GM19463 (cell line): ENCODE results near the gene ESYT2.

Experiments
- ATAC-seq: cut with Tn5 transposase; IDR thresholded peaks from one replicate; pipeline ENCODE4 v1.9.1; 2021; ENCODE audit warnings: mild to moderate bottlenecking, moderate library complexity; ENCODE audit not compliant: unreplicated experiment

The ESYT2 gene

GRCh38 chr7:158745057-158745715 is 84.1 kb downstream of the ESYT2 start:
- ATAC-seq, result no peak

GRCh38 chr7:158744070-158744469 is 85.2 kb downstream of the ESYT2 start:
- no peak for ATAC-seq

- no peak for ATAC-seq
These were observed 86.1 kb downstream of the ESYT2 start for GRCh38 chr7:158743219-158743618.

GRCh38 chr7:158742065-158742821 is 87.1 kb downstream of the ESYT2 start:
- no peak for ATAC-seq

GRCh38 chr7:158741294-158741666 is 88.0 kb downstream of the ESYT2 start:
- no peak for ATAC-seq

GRCh38 chr7:158740657-158741293 is 88.5 kb downstream of the ESYT2 start:
- ATAC-seq, result no peak

GRCh38 chr7:158740013-158740656 is 89.2 kb downstream of the ESYT2 start:
- no peak for ATAC-seq

GRCh38 chr7:158738841-158739240 is 90.5 kb downstream of the ESYT2 start:
- ATAC-seq, result no peak

- ATAC-seq, result no peak
These were observed 92.1 kb downstream of the ESYT2 start for GRCh38 chr7:158737064-158737695.

GRCh38 chr7:158735935-158736334 is 93.4 kb downstream of the ESYT2 start:
- ATAC-seq, result no peak

- ATAC-seq, result no peak
These were observed 94.4 kb downstream of the ESYT2 start for GRCh38 chr7:158734861-158735260.

GRCh38 chr7:158733775-158734494 is 95.4 kb downstream of the ESYT2 start:
- ATAC-seq, result no peak

GRCh38 chr7:158733220-158733519 is 96.1 kb downstream of the ESYT2 start:
- ATAC-seq, result no peak

- no peak for ATAC-seq
These were observed 96.7 kb downstream of the ESYT2 start for GRCh38 chr7:158732494-158733219.

GRCh38 chr7:158731761-158732160 is 97.5 kb downstream of the ESYT2 start:
- ATAC-seq, result no peak

GRCh38 chr7:158730383-158731346 is 98.6 kb downstream of the ESYT2 start:
- no peak for ATAC-seq

- no peak for ATAC-seq
These were observed 99.5 kb downstream of the ESYT2 start for GRCh38 chr7:158729646-158730382.
